22Rv1 (cell line): ENCODE results near the gene CFAP54.
A peak's percentile ranks its signal among the peaks of the same experiment; 100 is the strongest.

Source experiments
- ZFX ChIP-seq: fragments of 450-650 bp; IDR thresholded peaks from 2 replicates; pipeline ENCODE4 v1.6.1; 2017; ENCODE audit warnings: antibody characterized with exemption, borderline replicate concordance
- TF ChIP-seq, protein P1 (sequence below): fragments of 450-650 bp; IDR thresholded peaks from 2 replicates; pipeline ENCODE4 v1.5.1; 2017; ENCODE audit warnings: mild to moderate bottlenecking

GRCh38 chr12:96516472-96517430, 27.4 kb downstream of the CFAP54 start:
- TF ChIP-seq, protein P1, sequence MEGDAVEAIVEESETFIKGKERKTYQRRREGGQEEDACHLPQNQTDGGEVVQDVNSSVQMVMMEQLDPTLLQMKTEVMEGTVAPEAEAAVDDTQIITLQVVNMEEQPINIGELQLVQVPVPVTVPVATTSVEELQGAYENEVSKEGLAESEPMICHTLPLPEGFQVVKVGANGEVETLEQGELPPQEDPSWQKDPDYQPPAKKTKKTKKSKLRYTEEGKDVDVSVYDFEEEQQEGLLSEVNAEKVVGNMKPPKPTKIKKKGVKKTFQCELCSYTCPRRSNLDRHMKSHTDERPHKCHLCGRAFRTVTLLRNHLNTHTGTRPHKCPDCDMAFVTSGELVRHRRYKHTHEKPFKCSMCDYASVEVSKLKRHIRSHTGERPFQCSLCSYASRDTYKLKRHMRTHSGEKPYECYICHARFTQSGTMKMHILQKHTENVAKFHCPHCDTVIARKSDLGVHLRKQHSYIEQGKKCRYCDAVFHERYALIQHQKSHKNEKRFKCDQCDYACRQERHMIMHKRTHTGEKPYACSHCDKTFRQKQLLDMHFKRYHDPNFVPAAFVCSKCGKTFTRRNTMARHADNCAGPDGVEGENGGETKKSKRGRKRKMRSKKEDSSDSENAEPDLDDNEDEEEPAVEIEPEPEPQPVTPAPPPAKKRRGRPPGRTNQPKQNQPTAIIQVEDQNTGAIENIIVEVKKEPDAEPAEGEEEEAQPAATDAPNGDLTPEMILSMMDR, result peak; percentile 88
- no peak for TF ChIP-seq ZFX
